DOHH2 (cell line): ENCODE measurements around the gene LMO3.
"Not testable (repeated sequence)": the region's sequence is repeated elsewhere in the genome, so short reads cannot be mapped to it uniquely, and the experiment has no call there.

Source experiments
- H3F3A ChIP-seq: fragments of 200-600 bp; sonication (generic), shearing (Covaris generic); 2 replicates; pipeline ENCODE4 v1.6.0; 2016; ENCODE audit warnings: antibody characterized with exemption, mild to moderate bottlenecking; ENCODE audit not compliant: control insufficient read depth, insufficient read depth
- H3K27ac ChIP-seq: fragments of 200-600 bp; sonication (generic); 2 replicates; pipeline ENCODE4 v1.5.1; 2014; ENCODE audit warnings: low read depth, mild to moderate bottlenecking, low read length, moderate library complexity
- H3K27me3 ChIP-seq: fragments of 200-600 bp; sonication (generic); 2 replicates; pipeline ENCODE4 v1.6.1; 2014; ENCODE audit warnings: mild to moderate bottlenecking, low read length, mixed read lengths; ENCODE audit not compliant: control insufficient read depth
- H3K36me3 ChIP-seq: fragments of 200-600 bp; sonication (generic); 2 replicates; pipeline ENCODE4 v1.6.1; 2014; ENCODE audit warnings: mild to moderate bottlenecking, low read length, moderate library complexity, mixed read lengths; ENCODE audit not compliant: control insufficient read depth
- H3K4me1 ChIP-seq: fragments of 200-600 bp; sonication (generic); 2 replicates; pipeline ENCODE4 v1.6.1; 2014; ENCODE audit warnings: mild to moderate bottlenecking, low read length, mixed read lengths; ENCODE audit not compliant: control insufficient read depth
- H3K4me2 ChIP-seq: fragments of 200-600 bp; sonication (generic); 2 replicates; pipeline ENCODE4 v1.6.0; 2014; ENCODE audit warnings: mild to moderate bottlenecking, low read length, moderate library complexity
- H3K4me3 ChIP-seq: fragments of 200-600 bp; sonication (generic); 2 replicates; pipeline ENCODE4 v1.5.1; 2014; ENCODE audit warnings: mild to moderate bottlenecking, low read length, mixed read lengths
- H3K79me2 ChIP-seq: fragments of 200-600 bp; sonication (generic); 2 replicates; pipeline ENCODE4 v1.6.1; 2014; ENCODE audit warnings: mild to moderate bottlenecking, low read length, mixed read lengths; ENCODE audit not compliant: control insufficient read depth
- H3K9me2 ChIP-seq: fragments of 200-600 bp; sonication (generic); replicated peaks from 2 replicates; pipeline ENCODE4 v1.6.1; 2014; ENCODE audit warnings: mild to moderate bottlenecking, low read length, mixed read lengths; ENCODE audit not compliant: control insufficient read depth
- H3K9me3 ChIP-seq: fragments of 200-600 bp; sonication (generic); 2 replicates; pipeline ENCODE4 v1.6.1; 2014; ENCODE audit warnings: antibody characterized with exemption, low read length, mixed read lengths; ENCODE audit not compliant: control insufficient read depth, insufficient read depth
- H4K20me1 ChIP-seq: fragments of 200-600 bp; sonication (generic); 2 replicates; pipeline ENCODE4 v1.6.0; 2014; ENCODE audit warnings: low read depth, mild to moderate bottlenecking, antibody characterized with exemption, low read length, moderate library complexity; ENCODE audit not compliant: control insufficient read depth, insufficient read depth
- EZH2phosphoT487 ChIP-seq: fragments of 200-600 bp; sonication (generic); IDR thresholded peaks from 2 replicates; pipeline ENCODE4 v1.6.1; 2017; ENCODE audit warnings: borderline replicate concordance, mild to moderate bottlenecking, antibody characterized with exemption, low read length, moderate library complexity, mixed read lengths
- TF ChIP-seq, protein P1 (sequence below): fragments of 200-600 bp; sonication (generic); IDR thresholded peaks from one replicate; pipeline ENCODE4 v1.5.1; 2014; ENCODE audit warnings: antibody characterized with exemption, mild to moderate bottlenecking, low read depth, low read length; ENCODE audit not compliant: poor library complexity, severe bottlenecking

Gene LMO3

DNA sequence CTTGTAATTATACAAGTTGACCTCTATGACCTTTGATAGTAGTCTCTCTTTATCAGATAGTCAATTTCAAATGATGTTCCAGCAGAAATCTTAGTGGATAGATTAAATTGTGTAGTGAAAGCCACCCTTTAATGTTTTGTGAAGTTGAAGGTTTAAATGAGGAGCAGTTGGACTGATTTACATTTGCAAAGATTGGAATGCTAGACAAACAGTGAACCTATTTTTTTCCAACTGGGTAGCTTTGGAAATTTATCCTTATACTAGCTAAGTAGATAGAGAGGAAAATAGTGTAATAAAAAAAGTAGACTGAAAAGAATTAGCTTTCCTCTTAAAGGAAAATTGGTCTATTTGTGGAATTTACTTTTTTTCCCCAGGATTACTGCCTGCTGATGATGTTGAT, 53.7 kb downstream of the LMO3 start:
- Histone ChIP-seq H3K79me2 (no peaks in the 10 kb centered on the region), H3K36me3 (no peaks in the 10 kb centered on the region), H3K4me2 (no peak overlapping the region), H3F3A (no peaks in the 10 kb centered on the region), H3K4me1 (no peaks in the 10 kb centered on the region), H3K9me3 (no peaks in the 10 kb centered on the region), H3K27me3 (no peaks in the 10 kb centered on the region), H4K20me1 (no peaks in the 10 kb centered on the region), H3K9me2 (no peaks in the 10 kb centered on the region), H3K4me3 (no peak overlapping the region), H3K27ac (no peak overlapping the region)
- no peak for TF ChIP-seq EZH2phosphoT487

- TF ChIP-seq EZH2phosphoT487, result no peak
- TF ChIP-seq, protein P1, sequence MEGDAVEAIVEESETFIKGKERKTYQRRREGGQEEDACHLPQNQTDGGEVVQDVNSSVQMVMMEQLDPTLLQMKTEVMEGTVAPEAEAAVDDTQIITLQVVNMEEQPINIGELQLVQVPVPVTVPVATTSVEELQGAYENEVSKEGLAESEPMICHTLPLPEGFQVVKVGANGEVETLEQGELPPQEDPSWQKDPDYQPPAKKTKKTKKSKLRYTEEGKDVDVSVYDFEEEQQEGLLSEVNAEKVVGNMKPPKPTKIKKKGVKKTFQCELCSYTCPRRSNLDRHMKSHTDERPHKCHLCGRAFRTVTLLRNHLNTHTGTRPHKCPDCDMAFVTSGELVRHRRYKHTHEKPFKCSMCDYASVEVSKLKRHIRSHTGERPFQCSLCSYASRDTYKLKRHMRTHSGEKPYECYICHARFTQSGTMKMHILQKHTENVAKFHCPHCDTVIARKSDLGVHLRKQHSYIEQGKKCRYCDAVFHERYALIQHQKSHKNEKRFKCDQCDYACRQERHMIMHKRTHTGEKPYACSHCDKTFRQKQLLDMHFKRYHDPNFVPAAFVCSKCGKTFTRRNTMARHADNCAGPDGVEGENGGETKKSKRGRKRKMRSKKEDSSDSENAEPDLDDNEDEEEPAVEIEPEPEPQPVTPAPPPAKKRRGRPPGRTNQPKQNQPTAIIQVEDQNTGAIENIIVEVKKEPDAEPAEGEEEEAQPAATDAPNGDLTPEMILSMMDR, result no peak
- Histone ChIP-seq H3K9me2 (no peaks in the 10 kb centered on the region), H3K79me2 (no peaks in the 10 kb centered on the region), H3K9me3 (no peaks in the 10 kb centered on the region), H3K4me3 (no peak overlapping the region), H3K27ac (no peak overlapping the region), H3K4me1 (no peaks in the 10 kb centered on the region), H3K4me2 (no peak overlapping the region), H3K27me3 (no peaks in the 10 kb centered on the region), H3K36me3 (no peaks in the 10 kb centered on the region), H3F3A (no peaks in the 10 kb centered on the region), H4K20me1 (no peaks in the 10 kb centered on the region)
These were observed 60.1 kb downstream of the LMO3 start for GRCh38 chr12:16545836-16546235.

- Histone ChIP-seq H3K36me3 (no peaks in the 10 kb centered on the region), H3K4me3 (no peak overlapping the region), H3K9me2 (no peaks in the 10 kb centered on the region), H3K9me3 (no peaks in the 10 kb centered on the region), H3K27ac (no peak overlapping the region), H3F3A (no peaks in the 10 kb centered on the region), H4K20me1 (no peaks in the 10 kb centered on the region), H3K27me3 (no peaks in the 10 kb centered on the region), H3K4me1 (no peaks in the 10 kb centered on the region), H3K4me2 (no peak overlapping the region), H3K79me2 (no peaks in the 10 kb centered on the region)
- no peak for TF ChIP-seq EZH2phosphoT487
- TF ChIP-seq, protein P1, result no peak
These were observed 63.4 kb downstream of the LMO3 start for GRCh38 chr12:16542586-16542985.

DNA sequence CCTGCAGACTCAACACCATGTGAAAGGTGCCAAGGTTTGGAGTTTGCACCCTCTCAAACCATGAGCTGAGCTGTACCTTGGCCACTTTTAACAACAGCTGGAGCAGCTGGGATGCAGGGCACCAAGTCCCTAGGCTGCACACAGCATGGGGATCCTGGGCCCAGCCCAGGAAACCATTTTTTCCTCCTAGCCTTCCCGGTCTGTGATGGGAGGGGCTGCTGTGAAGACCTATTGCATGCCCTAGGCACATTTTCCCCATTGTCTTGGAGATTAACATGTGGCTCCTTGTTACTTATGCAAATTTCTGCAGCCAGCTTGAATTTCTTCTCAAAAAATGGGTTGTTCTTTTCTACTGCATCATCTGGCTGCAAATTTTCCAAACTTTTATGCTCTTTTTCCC, 68.3 kb downstream of the LMO3 start:
- H3K36me3 ChIP-seq, H3K79me2 ChIP-seq, H4K20me1 ChIP-seq, H3K27ac ChIP-seq, H3K4me2 ChIP-seq, H3K9me3 ChIP-seq, H3K9me2 ChIP-seq, H3F3A ChIP-seq, H3K4me1 ChIP-seq, H3K27me3 ChIP-seq, H3K4me3 ChIP-seq: not testable (repeated sequence)

GRCh38 chr12:16531621-16532020, 74.3 kb downstream of the LMO3 start:
- Histone ChIP-seq H3K4me2 (no peak overlapping the region), H3K4me1 (no peaks in the 10 kb centered on the region)
- TF ChIP-seq, protein P1, result no peak
- no peak for TF ChIP-seq EZH2phosphoT487

More at GRCh38 chr12:16531621-16532020, 74.3 kb downstream of the LMO3 start:
- no peaks in the 10 kb centered on the region for H3F3A ChIP-seq
- H4K20me1 ChIP-seq, result no peaks in the 10 kb centered on the region
- H3K27ac ChIP-seq, result no peak overlapping the region
- no peaks in the 10 kb centered on the region for H3K27me3 ChIP-seq
- no peaks in the 10 kb centered on the region for H3K36me3 ChIP-seq
- no peaks in the 10 kb centered on the region for H3K9me2 ChIP-seq
- no peak overlapping the region for H3K4me3 ChIP-seq
- no peaks in the 10 kb centered on the region for H3K9me3 ChIP-seq
- H3K79me2 ChIP-seq, result no peaks in the 10 kb centered on the region
